HG03558 (cell line): ENCODE measurements around the gene SLC39A6.
"Not testable (repeated sequence)": the region's sequence is repeated elsewhere in the genome, so short reads cannot be mapped to it uniquely, and the experiment has no call there.

ENCODE experiments used
- ATAC-seq: cut with Tn5 transposase; IDR thresholded peaks from one replicate; pipeline ENCODE4 v1.9.1; 2021; ENCODE audit warnings: moderate number of reproducible peaks; ENCODE audit not compliant: unreplicated experiment; ENCODE audit errors: extremely low read depth

The SLC39A6 gene

DNA sequence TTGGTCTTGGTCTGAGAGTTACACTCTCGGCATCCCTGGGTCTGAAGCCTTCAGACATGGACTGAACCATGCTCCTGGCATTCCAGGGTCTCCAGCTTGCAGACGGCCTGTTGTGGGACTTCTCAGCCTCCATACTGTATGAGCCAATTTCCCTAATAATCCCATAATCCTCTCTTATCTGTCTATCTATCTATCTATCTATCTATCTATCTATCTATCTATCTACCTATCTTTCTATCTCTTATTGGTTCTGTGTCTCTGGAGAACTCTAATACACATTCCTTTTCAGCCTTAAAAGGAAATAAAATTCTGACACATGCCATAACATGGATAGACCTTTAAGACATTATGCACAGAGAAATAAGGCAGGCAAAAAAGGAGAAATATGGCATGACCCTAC is 24.4 kb downstream of the SLC39A6 start:
- ATAC-seq, result no peak

DNA sequence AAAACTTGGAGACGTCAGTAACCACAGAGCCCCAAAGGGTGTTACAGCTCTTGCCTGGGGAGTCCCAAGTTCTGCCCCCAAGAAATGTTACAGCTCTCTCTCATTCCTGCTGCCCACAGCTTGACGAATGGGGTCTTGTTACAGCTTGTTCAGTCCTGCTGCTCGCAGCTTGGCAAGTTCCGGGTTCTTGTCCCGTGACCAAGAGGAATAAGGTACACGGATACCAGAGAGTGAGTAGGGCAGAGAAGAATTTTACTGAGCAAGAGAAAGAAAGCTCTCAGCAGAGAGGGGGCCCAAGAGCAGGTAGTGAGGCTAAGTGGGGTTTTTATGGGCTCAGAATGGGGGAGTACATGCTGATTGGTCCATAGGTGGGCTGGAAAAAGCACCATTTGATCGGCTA is 27.2 kb downstream of the SLC39A6 start:
- ATAC-seq, result no peak

DNA sequence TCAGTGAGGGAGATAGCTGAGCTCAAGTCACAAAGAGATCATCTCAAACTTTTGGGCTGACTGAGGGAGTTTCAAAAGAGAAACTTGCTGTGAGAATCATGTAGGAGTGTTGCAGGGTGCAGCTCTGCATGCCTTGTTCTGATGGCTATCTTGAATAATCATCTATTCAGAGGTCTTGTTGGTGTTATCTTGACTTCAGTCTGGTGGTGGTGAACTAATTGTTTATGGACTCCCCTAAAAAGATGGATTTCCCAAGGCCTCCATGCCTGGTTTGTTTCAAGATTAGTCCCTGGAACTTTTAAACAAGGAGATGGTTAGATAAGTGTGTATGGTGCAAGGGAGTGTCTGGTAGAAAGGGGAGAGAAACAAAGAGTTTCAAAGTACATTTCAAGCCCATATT is 29.8 kb downstream of the SLC39A6 start:
- ATAC-seq, result no peak

DNA sequence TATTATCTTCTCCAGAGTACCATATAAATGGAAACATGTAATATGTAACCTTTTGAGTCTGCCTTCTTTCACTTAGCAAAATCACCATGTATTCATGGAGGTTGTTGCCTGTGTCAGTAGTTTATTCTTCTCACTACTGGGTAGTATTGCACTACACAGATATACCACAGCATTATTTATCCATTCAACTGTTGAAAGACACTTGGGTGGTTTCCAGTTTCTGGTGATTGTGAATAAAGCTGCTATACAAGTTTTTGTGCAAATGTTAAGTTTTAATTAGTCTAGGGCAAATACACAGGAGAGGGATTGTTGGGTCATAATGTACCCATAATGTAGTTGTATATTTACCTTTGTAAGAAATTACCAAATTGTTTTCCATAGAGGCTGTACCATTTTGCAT is 32.2 kb downstream of the SLC39A6 start:
- no peak for ATAC-seq

DNA sequence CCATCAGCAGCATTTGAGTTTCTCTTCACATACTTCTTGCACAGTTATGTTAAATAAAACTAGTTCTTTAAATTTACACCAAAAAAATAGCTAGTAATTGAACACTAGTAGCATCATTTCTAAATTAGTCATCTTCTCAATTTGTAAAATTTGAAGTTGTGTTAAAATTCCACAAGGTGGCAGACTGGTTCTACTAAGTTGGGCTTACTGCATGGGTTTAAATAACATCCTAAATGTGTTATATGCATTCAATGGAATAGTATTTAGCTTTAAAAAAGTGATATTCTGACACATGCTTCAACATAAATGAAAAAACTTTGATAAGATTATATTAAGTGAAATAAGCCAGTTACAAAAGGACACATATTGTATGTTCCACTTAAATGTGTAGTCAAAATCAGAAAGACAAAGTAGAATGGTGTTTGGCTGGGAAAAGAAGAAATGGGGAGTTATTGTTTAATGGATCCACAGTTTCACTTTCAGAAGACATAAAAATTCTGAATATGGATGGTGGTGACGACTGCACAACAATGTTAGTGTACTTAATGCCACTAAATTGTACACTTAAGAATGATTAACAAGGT is 33.1 kb downstream of the SLC39A6 start:
- no peak for ATAC-seq

DNA sequence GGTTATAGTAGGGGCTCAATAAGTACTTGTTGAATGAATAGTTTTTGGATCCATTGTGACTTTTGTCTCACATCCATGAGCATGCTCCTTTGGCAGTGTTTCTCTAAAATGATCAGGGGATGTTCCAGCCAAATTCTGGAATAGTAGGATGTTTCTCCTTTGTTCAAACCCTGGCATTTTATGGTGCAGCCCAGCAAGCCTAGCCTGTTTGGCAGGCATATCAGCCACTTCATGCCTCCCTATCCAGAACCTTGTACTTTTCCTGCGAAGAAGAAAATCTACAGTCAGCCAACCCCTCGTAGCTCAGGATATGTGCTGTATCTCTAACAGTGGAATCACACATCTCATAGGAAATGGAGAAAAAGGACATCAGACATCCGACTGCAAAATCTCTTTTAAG is 34.7 kb downstream of the SLC39A6 start:
- no peak for ATAC-seq

DNA sequence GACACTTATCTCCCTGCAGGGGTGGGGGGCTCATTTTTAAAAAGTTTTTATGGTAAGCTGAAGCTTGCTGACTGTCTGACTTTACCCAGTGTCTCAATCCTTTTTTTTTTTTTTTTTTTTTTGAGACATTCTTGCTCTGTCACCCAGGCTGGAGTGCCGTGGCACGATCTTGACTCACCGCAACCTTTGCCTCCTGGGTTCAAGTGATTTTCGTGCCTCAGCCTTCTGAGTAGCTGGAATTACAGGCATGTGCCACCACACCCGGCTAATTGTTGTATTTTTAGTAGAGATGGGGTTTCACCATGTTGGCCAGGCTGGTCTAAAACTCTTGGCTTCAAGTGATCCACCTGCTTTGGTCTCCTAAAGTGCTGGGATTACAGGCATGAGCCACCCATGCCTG is 37.0 kb downstream of the SLC39A6 start:
- not testable (repeated sequence) for ATAC-seq

DNA sequence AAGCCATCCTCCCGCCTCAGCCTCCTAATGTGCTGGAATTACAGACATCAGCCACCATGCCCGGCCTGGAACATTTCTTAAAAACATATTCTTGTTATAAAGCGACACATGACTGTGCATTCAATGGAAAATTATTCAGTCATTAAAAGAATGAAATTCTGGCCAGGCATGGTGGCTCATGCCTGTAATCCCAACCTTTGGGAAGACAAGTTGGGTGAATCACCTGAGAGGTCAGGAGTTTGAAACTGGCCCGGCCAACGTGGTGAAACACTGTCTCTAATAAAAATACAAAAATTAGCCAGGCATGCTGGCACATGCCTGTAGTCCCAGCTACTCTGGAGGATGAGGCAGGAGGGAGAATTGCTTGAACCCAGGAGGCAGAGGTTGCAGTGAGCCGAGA is 40.1 kb downstream of the SLC39A6 start:
- ATAC-seq, result no peak

DNA sequence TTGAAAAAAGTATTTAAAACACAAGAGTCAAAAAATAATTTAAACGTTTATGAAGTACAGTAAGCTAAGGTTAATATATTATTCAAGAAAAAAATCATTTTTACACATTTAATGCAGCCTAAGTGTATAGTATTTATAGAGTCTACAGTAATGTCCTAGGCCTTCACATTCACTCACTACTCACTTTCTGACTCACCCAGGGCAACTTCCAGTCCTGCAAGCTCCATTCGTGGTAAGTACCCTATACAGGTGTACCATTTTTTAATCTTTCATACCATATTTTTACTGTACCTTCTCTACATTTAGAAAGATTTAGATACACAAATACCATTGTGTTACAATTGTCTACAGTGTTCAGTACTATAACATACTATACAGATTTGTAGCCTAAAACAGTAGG is 40.9 kb downstream of the SLC39A6 start:
- no peak for ATAC-seq

DNA sequence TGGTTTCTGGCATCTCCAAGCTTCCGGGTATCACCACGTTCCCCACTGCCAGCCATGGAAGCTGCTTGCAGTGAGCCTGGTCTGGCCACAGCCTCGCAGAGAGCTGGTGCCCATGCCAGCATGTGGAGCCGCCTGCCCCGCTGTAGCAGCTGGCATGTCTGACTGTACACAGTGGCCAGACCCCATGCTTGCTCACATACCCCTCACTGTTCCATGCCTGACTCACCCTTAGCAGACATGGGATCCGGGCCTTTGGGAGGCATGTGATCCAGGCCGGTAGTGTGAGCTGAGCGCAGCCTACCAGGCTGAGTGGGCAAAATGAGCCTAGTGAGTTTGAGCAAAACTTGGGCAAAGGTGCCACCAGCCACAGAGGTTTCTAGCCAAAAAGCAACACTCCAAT is 43.0 kb downstream of the SLC39A6 start:
- ATAC-seq, result no peak

DNA sequence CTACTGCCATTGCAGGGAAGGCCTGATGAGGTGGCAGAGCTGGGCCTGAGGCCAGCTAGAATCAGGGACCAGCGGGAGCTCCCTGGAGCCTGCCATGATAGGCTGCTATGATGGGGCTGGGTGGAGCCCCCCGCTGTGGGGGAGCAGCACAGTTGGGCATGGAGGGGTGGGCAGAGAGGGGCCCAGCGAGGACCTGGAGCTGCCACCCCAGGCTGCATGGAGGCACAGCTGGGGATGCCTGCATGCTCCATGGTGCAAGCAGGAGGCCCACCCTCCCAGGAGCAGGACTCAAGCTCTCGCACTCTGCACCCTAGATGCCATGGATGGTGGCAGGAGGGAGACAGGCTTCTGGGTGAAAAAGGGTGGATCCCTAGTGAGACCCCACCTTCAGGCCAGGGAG is 43.9 kb downstream of the SLC39A6 start:
- ATAC-seq, result no peak

DNA sequence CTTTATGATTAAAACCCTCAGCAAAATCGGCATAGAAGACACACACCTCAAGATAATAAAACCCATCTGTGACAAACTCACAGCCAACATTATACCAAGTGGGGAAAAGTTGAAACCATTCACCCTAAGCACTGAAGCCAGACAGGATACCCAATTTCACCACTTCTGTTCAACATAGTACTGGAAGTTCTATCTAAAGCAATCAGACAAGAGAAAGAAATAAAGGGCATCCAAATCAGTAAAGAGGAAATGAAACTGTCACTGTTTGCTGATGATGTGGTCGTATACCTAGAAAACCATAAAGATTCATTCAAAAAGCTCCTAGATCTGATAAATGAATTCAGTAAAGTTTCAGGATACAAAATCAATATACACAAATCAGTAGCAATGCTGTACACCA is 45.4 kb downstream of the SLC39A6 start:
- no peak for ATAC-seq

DNA sequence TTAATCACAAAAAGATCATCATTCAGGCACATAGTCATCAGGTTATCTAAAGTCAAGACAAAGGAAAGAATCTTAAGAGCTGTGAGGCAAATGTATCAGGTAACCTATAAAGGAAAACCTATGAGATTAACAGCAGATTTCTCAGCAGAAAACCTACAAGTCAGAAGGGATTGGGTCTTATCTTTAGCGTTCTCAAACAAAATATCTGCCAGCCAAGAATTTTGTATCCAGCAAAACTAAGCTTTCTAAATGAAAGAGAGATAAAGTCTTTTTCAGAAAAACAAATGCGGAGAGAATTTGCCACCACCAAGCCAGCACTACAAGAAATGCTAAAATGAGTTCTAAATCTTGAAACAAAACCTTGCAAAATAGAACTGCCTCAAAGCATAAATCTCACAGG is 48.0 kb downstream of the SLC39A6 start:
- ATAC-seq, result not testable (repeated sequence)

DNA sequence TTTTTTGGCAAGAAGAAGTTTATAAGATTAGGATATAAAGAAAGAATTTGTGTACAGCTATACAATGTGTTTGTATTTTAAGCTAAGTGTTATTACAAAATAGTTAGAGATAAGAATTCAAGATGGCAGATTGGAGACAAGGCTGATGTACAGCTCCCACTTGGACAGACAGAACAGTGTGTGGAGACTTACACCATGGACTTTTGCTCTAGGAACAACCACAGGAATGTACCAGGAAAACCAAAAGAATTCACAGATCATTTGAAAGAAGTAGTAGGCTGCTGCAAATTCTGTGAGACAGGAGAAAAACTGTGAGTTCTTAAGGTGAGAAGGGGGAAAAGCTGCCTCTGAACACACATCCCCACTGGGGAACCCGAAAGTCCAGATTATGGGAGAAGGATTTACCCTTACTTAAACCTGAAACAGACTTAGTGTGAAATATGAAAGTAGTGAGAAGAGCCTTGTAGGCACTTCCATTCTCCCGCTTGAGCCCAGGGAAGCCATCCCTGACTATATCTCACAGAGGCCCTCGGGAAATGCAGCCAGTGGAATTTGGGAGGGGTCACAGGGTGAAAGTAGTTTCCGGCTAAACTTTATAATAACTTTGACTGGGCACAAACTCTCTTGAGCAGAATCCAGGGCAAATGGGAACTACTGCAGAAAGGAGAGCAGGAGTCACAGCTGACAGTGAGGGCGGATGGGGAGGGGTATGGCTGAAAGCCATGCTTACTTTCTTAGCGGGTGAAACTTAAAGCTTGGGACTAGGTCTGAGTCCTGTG is 50.2 kb downstream of the SLC39A6 start:
- ATAC-seq, result no peak

DNA sequence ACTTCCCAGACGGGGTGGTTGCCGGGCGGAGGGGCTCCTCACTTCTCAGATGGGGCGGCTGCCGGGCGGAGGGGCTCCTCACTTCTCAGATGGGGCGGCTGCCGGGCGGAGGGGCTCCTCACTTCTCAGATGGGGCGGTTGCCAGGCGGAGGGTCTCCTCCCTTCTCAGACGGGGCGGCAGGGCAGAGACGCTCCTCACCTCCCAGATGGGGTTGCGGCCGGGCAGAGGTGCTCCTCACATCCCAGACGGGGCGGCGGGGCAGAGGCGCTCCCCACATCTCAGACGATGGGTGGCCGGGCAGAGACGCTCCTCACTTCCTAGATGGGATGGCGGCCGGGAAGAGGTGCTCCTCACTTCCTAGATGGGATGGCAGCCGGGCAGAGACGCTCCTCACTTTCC is 51.4 kb downstream of the SLC39A6 start:
- not testable (repeated sequence) for ATAC-seq

DNA sequence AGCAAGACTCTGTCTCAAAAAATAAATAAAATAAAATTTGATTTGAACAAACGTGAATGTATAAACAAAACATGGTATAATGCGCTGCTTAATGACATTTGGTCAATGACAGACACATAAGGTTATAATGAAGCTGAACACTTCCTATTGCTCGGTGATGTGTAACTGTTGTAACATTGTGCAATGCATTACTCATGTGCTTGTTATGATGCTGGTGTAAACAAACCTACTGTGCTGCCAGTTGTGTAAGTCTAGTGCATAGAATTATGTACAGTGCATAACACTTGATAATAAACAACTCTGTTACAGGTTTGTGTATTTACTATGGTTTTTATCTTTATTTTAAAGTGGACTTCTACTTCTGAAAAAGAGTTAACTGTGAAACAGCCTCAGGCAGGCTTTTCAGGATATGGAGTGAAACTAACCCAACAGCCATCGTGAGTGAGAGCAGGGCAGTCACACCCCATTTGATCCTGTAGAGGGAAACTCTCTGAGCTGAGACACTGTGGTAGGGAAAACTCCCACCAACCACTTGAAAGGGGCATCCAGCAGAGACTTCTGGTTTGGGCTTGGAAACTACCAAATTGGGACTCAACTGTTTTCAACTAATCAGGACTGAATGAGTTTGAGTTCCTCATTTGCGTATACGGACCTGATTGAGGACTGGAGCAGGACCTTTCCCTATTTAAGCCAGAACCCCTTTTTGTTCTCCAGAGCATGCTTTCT is 53.1 kb downstream of the SLC39A6 start:
- no peak for ATAC-seq

DNA sequence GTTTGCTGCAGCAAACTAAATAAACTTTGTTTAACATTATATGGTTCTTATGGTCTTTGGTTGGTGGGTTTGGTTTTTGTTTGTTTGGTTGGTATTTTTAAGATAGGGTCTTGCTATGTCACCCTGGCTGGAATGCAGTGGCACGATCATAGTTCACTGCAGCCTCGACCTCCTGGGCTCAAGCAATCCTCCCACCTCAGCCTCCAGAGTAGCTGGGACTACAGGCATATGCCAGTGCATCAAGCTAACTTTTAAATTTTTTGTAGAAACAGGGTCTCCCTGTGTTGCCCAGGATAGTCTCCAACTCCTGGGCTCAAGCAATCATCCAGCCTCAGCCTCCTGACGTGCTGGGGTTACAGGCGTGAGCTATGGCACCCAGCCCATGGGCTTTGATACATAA is 54.7 kb downstream of the SLC39A6 start:
- no peak for ATAC-seq

DNA sequence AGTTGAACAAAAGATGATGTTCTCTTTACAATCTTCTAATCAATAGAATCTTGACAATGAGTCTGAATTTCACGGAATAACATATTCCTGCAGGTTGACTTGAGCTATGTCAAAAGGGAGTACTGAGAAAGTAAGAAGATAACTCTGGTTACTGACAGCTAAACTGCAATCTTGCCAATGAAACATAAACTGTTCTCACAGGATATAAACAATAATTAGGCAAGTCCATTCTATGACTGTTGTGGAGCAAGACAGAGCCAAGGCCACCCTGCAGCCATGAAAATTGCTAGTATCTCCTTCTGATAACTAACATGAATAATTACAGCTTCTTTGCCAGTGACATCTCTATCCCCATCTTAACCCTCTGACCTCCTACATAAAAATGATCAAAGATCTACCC is 55.5 kb downstream of the SLC39A6 start:
- no peak for ATAC-seq

DNA sequence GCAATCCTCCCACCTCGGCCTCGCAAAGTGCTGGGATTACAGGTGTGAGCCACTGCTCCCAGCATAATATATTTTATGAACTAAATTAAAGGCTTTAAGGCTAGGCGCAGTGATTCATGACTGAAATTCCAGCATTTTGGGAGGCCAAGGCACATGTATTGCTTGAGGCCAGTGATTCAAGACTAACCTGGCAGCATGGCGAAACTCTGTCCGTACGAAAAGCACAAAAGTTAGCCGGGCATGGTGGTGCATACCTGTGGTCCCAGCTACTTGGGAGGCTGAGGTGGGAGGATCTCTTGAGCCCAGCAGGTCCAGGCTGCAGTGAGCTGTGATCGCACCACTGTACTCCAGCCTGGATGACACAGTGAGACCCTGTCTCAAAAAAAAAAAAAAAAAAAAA is 56.7 kb downstream of the SLC39A6 start:
- ATAC-seq, result not testable (repeated sequence)

DNA sequence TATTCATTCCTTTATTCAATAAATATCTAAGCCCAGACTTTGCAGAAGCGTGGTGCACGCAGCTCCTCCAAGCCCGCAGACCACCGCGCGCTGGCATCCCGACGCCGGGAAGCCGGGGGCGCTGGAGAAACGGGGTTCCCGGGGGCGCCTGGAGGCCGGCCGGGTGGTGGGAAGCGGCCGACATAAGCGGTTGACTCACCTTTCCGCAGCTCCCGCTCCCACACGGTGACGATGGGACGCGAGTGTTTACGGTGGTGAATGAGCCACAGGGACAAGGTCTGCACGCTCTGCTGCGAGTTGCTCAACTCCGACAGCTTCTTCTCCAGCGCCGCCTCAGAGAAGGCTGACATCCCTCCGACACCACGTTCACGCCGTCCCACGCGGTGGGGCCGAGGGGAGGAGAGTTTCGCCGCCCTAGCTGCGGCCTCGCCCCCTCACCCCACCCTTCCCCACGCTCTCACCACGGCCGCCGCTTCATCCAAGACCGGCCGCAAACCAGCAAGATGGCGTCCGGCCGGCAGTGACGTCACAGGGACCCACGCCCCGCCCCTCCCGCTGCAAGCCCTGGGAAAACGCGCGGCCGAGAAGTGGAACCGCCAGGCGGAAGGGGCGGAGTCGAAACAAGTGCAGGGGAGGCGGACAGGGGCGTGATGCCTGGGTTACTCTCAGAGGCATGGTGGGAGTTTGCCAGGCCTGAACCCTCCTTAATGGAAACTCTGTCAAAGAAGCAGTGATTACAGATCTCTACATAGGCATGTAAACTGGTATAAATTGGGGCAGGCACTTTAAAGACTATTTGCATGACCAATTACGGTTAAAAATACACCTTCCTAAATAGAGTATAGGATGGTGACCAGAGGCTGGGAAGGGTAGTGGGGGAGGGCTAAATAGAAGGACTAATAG is 61.8 kb downstream of the SLC39A6 start, which contains the start of gene RPRD1A:
TSS of gene RPRD1A (minus strand) at position 505 of the 903 bp plus-strand sequence. CDS start at position 350, 155 bp downstream.
- peak; percentile 79 for ATAC-seq
